Globus pallidus (tissue), 1 donor: ENCODE results near the gene BICD1.
A peak's percentile ranks its signal among the peaks of the same experiment; 100 is the strongest.

ENCODE experiments used
- DNase-seq: peaks from one replicate; pipeline ENCODE4 v3.0.0-alpha.2; 2015; ENCODE audit warnings: low spot score

BICD1 gene

DNA sequence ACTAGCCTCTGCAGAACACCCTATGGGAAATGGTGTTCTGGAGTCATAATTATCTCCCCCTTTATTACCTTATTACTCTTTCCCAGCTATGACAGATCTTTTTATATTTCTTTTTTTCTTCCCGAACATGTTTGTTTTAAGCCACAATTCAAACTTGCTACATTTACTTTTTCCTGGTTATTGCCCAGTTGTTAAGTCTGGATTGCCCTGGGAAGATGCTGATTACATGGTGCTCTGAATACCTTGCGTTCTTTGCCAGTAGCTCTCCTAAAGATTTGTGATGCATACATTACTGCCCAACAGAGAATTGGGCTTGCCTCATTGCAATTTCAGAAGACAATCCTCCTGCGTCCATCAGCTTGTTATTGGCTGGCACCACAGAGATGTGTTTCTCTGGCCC lies 174.5 kb downstream of the BICD1 start:
- DNase-seq: no peak

DNA sequence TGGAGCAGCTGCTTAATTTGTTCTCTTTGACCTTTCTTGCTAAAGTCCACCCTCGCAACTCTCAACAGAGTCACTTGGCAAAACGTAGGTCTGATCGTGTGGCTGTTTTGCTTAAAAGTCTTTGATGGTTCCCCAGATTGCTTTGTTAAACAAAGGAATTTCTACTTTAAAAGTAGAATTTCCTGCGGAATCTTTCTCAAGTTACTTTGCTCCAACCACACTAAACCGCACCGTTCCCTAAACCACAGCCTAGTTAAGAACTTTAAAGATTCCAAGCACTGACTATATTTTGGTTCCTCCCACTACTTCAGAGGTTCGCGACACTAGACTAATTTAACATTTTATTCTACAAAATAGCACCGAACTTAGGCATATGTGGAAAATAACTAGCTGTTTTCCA lies 177.9 kb downstream of the BICD1 start:
- DNase-seq: no peak

DNA sequence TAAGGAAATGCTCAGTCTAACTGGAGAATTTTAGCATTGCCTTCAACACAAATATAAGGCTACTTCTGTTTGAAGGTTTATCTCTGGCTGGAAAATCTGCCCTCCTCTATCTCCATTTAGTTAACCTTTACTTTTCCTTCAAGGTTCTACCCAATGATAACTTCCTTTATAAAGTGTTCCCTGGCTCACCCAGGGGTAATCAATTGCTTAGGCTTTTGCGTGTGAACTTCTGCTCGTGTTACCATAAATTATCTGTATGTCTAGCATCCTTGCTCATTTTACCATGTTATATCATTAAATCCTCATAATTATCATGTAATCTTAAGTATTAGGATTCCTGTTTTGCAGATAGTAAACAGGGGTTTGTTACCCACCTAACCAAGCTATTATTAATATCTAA lies 178.4 kb downstream of the BICD1 start:
- no peak for DNase-seq

DNA sequence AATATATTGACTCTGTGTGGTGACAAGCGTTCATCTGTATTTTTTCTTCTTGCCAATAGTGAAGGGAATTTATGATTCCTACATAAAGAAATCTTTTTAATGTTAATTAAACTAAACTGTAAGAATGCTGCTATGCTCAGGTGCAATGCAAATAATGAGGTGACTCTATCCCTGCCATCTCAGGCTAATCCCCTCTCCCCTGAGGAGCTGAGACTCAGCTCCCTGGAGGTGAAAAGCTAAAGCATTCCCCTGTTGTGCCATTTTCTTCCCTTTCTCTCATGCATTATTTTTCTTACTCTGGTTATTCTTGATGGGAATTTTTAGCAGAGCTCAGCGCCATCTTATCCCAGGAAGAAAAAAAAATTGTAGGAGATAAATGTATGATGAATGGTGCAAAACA lies 178.8 kb downstream of the BICD1 start:
- no peak for DNase-seq

DNA sequence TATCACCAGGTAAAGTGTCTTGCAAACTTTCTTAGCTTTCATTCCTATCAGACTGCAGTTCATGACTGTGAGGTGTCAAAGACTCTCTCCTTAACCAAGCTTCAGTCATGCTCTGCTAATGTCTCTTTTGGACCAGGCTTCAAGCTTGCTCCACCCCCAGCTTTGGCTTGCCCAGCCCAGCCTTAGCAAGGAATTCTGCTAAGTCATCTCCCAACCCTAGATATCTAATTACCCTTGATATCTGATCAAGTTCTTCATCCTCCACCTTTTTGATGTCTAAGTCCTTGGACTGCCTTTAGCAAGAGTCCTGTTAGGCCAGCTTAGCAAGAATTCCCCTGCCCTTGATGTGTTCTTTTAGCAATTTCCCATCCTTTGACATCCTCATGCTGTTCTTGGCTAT lies 183.8 kb downstream of the BICD1 start:
- DNase-seq: no peak

DNA sequence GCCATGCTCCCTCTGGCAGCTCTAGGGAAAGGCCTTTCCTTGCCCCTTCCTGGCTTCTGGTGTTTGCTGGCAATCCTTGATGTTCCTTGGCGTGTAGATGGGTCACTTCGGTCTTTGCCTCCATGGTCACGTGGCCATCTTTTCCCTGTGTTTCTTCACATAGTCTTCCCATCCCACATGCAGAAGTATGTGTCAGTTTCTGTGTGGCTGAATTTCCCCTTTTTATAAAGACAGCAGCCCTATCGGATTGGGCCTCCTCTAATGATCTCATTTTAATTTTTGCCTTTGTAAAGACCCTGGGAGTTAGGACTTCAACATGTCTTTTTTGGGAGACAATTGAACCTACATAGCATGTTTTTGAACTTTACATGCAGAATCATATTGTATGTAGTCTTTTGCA lies 185.5 kb downstream of the BICD1 start:
- DNase-seq: no peak

DNA sequence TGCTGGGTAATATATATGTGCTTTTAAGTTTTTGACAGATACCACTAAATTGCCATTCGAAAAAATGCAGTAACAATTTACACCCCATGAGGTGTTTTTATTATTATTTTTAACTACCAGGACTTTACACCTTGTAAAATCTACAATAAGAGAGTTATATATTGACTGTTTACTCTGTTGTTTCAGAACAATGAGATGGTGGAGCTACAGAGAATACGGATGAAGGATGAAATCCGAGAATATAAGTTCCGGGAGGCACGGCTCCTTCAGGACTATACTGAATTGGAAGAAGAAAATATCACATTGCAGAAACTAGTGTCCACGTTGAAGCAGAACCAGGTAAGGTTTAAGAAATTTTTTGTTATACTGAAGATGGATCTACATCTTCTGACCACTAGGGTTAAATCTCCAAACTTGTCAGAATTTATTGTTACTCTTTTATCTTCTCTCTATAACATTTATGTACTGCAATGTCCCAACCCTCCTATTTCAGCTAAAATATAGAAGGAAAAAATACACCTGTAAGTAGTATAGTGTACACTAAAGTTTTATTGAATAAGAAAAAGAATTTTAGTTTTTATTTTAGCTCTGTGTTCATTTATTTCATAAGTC lies 187.3 kb downstream of the BICD1 start:
- no peak for DNase-seq

DNA sequence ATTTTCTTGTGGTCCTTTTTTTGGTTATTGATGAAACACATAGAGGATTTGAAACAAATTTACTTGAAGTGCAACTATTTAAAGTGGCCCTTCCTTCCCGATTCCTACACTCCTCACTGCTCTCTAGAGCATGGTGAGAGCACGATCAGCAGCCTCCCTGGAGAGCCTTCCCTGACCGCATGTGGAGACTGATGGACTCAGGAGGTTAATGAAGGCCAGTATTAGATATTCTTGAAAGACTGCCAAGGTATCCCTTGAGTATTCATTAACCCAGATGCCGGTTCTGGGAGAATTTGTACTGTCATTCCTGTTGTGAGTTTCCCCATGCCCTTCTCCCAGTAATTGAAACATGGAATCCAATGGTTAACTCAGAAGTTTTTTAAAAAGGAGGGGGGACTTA lies 189.9 kb downstream of the BICD1 start:
- no peak for DNase-seq

DNA sequence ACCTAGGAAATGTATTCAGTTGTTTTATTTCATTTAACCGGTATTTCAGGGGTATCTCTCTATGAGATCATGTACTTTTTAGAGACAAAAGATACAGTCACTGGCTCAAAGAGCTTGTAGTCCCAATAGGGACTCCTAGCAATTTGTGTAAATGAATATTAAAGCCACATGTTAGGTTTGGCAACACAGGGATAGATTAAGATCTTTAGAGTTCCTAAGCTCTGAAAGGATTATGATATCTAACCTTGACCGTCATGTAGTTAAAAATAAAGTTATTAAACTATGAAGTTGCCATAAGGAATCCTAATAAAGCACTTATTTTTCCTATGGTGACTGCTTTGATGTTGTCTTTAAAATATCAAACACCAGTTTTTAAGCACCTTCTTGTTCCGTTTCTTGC lies 192.3 kb downstream of the BICD1 start:
- DNase-seq: no peak

DNA sequence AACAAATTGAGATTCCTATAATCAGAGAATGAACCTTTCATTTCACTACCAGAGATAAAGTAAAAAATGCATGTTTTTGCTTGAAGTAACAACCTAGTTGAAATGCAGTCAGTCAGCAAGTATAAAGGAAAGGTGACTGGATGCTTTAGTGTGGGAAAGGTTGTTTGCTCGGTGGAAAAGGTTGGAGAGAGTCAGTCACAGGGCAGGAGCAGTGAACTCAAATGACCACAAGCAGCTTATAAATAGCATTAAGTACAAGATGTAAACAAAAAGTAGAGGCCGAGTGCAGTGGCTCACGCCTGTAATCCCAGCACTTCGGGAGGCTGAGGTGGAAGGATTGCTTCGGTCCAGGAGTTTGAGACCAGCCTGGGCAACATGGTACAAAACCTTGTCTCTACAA lies 194.6 kb downstream of the BICD1 start:
- no peak for DNase-seq

DNA sequence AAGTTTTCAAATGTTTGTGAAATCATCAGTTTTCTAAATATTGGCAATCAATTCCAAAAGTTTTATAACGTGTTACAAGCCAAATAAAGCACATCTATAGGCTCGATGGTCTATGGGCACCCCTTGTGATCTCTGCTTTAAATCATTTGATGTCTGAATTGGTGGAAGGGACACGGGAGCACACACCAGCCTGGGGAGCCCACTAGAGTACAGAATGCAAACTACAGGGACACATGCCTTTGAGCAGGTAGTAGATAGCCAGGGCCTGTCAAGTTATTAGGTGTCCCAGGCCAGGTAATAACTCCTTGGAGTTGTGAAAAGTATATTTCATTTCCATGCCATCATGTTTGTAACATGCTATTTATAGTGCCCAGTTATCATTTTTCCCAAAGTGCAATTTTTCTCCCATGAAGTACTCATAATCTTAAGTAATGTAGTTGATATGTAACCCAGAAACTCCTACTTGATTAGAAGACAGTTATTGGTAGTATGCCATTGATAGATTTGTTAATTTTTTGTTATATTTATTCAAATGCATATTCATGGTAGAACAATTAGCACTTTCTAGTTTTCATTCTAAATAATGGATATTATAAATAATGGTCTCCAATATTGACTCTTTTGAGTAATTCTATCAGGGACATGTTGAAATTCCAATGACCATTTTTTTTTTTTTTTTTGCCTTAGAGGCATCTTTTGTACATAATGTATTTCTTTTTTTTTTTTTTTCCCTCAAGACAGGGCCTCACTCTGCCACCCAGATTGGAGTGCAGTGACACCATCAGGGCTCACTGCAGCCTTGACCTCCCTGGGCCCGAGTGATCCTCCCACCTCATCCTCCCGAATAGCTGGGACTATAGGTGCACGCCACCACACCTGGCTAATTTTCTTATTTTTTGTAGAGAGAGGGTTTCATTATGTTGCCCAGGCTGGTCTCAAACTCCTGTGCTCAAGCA lies 195.8 kb downstream of the BICD1 start:
- DNase-seq: no peak

DNA sequence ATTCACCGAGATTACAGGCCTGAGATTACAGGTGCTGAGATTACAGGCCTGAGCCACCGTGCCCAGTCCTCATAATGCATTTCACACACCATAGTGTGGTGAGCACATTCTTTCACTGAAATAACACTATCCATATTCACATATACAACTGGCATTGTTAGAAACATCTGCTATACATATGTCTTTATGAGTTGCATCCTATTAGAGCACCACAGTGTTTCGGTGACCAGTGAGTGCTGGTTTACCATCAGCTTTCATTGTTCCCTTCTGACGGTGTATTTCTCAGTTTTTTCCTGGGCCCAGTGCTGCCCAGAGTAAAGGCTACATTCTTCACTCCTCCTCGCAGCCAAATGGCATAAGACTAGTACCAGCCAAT lies 196.5 kb downstream of the BICD1 start:
- no peak for DNase-seq

DNA sequence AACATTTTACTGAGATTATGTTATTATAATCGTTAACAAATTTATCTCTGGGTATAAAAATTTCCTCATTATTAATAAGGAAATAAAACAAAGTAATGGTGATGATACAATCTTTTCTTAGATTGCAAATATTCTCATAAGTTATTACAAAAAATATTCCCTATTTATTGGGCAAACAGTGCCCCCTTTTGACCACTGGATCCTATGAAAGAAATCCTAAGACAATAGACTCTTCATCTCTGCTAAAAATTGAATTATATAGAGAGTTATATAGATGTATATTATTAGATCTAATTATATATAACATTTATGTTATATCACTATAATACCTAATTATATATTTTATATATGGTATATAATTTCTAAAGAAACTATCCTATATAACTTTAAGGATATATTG lies 198.5 kb downstream of the BICD1 start:
- peak; percentile 28 for DNase-seq

DNA sequence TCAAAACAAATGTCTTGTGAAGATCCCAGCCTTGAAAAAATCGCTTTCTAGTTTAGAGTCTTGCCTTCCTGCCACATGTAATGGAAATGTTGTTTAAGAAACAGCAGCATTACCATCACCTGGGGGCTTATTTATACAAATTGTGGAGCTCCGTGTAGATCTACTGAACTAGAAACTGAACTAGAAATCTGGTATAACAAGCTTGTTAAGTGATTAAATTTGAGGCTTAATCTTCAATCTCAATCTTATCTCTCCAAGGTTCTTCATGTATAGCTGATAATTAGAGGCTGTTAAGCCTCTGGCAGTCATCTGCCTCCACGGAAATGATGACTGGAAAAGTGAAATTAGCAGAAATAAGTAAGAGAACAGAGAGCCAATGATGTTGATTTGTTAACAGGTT lies 200.7 kb downstream of the BICD1 start:
- DNase-seq: no peak

DNA sequence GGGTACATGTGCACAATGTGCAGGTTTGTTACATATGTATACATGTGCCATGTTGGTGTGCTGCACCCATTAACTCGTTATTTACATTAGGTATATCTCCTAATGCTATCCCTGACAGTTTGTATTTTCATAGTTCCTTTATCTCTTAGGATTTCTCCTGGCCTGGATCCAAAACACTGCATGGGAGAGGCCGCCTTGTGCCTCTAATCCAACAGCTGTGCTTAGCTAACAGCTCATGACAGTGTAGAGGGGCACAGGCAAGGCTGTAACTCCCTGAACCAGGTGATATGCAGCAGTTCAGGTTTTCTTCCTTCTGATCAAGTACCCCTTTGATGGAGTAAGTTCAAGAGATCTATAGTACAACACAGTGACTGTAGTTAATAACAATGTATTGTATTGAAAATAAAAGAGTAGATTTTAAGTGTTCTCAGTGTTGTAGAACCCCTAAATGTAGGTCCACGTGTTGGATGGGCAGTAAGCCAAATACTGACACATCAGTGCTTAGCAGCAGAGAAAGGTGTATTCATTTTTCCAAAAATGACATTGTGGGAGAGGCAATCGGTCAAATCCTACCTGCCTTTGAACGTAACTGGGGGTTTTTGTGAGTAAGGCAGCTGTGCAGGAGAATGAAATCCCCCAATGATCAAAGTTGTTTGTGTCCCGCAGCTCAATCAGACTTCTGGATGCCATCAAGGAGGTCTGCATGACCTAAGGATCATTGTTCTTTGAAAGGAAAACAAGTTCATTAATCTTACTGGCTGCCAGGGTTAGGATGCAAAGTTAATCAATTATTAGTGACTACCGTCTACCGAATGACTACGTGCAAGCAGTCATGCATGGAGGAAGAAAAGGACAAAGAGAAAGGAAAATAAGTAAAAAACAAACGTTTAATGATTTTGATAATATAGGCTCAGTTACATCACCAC lies 203.4 kb downstream of the BICD1 start:
- DNase-seq: no peak

DNA sequence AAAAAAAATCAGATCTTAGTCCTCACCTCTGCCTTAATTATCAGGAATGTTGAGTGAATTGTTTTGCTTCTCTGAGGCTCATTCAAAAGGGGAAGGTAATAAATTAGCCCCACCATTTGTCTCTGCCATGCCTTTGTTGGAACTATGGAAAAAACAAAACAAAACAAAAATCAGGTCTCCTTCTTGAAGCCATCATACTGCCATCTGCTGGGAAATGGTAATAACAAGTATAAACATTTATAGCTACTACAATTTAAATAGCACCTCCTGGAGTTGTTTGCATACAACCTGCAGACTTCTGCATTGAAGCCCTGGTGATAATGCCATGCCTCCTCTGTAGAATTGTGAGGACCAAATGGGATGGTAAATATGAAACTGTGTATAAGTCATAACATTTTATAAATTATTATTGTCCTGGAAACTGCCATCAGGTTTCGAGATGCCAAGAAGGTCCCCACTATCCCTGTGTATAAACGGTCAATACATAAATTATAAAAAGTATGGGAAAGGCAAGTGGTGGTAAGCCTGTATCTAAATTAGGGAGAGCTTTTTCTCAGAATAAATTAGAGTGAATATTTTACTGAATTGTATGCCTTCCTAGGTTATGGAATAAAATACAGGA lies 205.5 kb downstream of the BICD1 start:
- DNase-seq: peak; percentile 21

DNA sequence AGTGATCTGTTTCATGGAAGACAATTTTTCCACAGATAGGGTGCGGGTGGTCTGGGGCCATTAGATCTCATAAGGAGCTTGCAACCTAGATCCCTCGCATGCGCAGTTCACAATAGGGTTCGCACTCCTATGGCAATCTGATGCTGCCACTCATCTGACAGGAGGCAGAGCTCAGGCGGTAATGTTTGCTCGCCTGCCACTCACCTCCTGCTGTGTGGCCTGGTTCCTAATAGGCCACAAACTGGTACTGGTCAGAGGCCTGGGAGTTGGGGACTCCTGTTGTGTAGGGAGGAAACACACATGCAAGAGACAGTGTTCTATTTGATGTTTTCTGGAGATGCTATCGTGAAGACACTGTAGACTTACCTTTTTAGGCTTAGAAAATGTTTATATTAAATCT lies 215.7 kb downstream of the BICD1 start:
- no peak for DNase-seq

DNA sequence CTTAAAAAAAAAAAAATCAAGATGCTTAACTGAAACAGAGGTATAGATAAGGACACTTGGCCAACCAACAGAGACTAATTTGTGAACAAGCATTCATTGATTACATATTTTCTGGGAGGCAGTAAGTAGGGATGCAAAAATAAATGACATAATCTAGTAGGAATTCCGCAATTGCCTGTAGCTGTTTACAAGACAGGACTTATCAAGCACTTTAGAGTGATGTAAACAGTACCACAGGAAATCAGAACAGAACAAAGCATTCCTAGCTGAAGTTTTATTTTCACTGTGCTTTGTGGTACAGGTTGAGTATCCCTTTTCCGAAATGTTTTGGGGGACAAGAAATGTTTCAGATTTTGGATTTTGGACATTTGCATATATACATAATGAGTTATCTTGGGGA lies 224.5 kb downstream of the BICD1 start:
- DNase-seq: no peak

DNA sequence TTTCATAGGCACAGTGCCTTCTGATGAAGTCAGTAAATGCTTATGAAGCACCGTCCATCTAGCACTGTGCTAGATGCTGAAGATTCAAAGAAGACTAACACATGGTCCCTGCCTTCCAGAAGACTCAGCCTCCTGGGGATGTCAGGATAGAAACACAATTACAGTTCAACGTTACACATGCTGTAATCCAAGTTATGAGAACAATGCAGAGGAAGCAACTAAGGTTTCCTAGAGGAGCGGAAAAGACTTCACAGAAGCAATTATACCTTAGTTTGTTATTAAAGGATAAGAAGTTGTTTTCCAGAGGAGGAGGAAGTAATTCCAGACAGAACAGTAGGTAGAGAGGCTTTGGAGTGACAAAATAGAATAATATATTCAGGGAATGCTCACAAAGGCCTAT lies 225.8 kb downstream of the BICD1 start:
- no peak for DNase-seq

DNA sequence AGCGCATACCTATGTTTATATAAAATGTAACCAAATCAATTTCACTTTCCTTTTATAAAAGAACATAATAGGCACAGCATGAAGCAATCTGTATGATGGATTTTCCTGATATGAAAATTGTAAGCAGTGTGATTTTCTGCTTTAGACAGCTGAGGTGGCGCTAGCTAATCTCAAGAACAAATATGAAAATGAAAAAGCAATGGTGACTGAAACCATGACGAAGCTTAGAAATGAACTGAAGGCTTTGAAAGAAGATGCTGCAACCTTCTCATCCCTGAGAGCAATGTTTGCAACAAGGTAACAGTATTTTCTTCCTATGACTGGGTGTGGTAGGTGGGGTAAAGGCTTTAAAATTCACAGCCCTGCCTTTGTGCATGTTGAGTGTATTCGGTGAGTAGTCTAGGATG lies 227.7 kb downstream of the BICD1 start:
- DNase-seq: no peak

DNA sequence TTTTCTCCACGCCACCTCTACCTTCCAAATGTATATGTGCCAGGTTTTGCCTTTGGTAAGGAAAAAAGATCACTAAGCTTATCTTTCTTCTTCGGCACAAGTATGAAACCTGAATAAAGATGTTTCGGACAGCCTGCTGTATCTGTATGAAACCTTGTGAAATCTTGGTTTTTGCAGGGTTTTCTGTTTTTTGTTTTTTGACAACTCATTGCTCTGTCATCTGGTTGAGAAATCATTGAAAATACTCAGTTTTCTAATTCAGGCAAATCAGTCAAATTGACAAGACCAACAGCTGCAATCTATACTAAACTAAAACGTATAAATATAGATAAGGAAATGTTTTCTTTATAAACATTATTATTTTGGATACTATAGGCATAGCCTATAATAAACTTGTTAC lies 229.6 kb downstream of the BICD1 start:
- DNase-seq: no peak

DNA sequence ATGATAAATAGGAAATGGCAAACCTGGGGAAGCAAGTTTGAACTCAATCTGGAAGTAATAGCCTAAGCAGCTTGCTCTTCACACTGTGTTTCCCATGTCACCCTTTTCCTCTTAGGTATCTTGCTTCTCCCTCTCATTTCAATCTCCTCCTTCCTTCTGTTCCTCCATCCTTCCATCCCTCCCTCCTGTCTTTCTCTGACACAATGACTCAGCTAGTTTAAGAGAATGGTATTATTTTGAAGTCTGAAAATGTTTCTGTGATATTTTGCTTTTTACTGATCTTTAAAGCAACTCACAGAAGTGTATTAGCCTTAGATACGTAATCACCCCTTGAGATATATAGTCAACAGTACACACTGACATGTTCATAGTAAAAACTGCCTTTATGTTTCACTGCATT lies 236.8 kb downstream of the BICD1 start:
- no peak for DNase-seq
